Esophagus muscularis mucosa (tissue), 4 donors: ENCODE measurements around the gene NLGN3. TPM values are rescaled to one million over a fixed set of nuclear protein-coding genes. Genes with fewer than 3 reads are reported as not detected.
A peak's percentile ranks its signal among the peaks of the same experiment; 100 is the strongest.
"Not testable (repeated sequence)": the region's sequence is repeated elsewhere in the genome, so short reads cannot be mapped to it uniquely, and the experiment has no call there.

Experiments used
- DNase-seq: peaks from one replicate; pipeline ENCODE4 v3.0.0-alpha.2; 2017; ENCODE audit errors: extremely low spot score
- H3K27ac ChIP-seq, 4 donors: fragments of 200-600 bp; sonication (generic); replicated peaks in 1 of 4; 1 replicate in 3 of 4; 2 replicates in 1 of 4; pipeline ENCODE4 v1.5.1; 2016 to 2019; ENCODE audit warnings: mild to moderate bottlenecking in 1 of 4
- H3K27me3 ChIP-seq, 4 donors: fragments of 200-600 bp; sonication (generic); one replicate each; pipeline versions ENCODE4 v1.5.1 to v1.6.0; 2016 to 2019
- H3K36me3 ChIP-seq, 4 donors: fragments of 200-600 bp; sonication (generic); one replicate each; pipeline ENCODE4 v1.5.1; 2016 to 2019
- H3K4me1 ChIP-seq, 4 donors: fragments of 200-600 bp; sonication (generic); one replicate each; pipeline ENCODE4 v1.5.1; 2016 to 2019
- H3K4me3 ChIP-seq, 4 donors: fragments of 200-600 bp; sonication (generic); 1 replicate in 2 of 4; 2 replicates in 2 of 4; pipeline ENCODE4 v1.5.1; 2016 to 2019; ENCODE audit warnings: mild to moderate bottlenecking in 4 of 4, moderate library complexity in 1 of 4
- H3K9me3 ChIP-seq, 4 donors: fragments of 200-600 bp; sonication (generic); 1 replicate in 3 of 4; 2 replicates in 1 of 4; pipeline ENCODE4 v1.5.1; 2016 to 2019
- EP300 ChIP-seq: sonication (generic); formaldehyde crosslinking; IDR thresholded peaks from one replicate; pipeline ENCODE4 v1.6.1; 2017; ENCODE audit warnings: antibody characterized with exemption
- POLR2A ChIP-seq: fragments of 450-650 bp; IDR thresholded peaks from one replicate; pipeline ENCODE4 v1.6.1; 2017; ENCODE audit warnings: antibody characterized with exemption, moderate library complexity, mild to moderate bottlenecking, low read depth
- POLR2AphosphoS5 ChIP-seq, 2 donors: sonication (generic); formaldehyde crosslinking; IDR thresholded peaks; one replicate each; pipeline ENCODE4 v1.6.1; 2017; ENCODE audit warnings: antibody characterized with exemption in 2 of 2
- WGBS: methylation state at CpG from one replicate; pipeline ENCODE4 v1.1.5; 2018; 5-methylcytosine and 5-hydroxymethylcytosine counted together
- intact Hi-C: fragments of 100-400 bp; cut with DNase I; formaldehyde crosslinking; loops from one replicate; pipeline ENCODE4 v1.15.1; 2023
- total RNA-seq, 4 donors: library from RNA; depleted of rRNA; stranded (reverse); fragments of >200 nt; gene quantifications; one replicate each; pipeline versions ENCODE4 v1.1.0 to v1.2.1, GENCODE V29; 2016
- TF ChIP-seq, protein P1 (sequence below), 3 experiments: fragments of 200-600 bp in 2 of 3; fragments of 450-650 bp in 1 of 3; sonication (generic) in 2 of 3; IDR thresholded peaks; one replicate each; pipeline ENCODE4 v1.5.1; 2017 to 2019; ENCODE audit warnings: antibody characterized with exemption in 3 of 3, mild to moderate bottlenecking in 2 of 3, moderate library complexity in 1 of 3

NLGN3 gene
- total RNA-seq, 4 donors from 2014 or later: 1.2 to 2.8 (median 2.4) TPM

- no peaks in the 10 kb centered on the region for H3K9me3 ChIP-seq
- no peaks in the 10 kb centered on the region for H3K27me3 ChIP-seq
- H3K4me1 ChIP-seq: no peaks in the 10 kb centered on the region
- H3K27ac ChIP-seq: no peak overlapping the region
- no peak overlapping the region for H3K4me3 ChIP-seq
- no peaks in the 10 kb centered on the region for H3K36me3 ChIP-seq
- no peak for TF ChIP-seq EP300
- TF ChIP-seq POLR2AphosphoS5 (IDR thresholded peaks at IDR 0.05): no peak
- intact Hi-C loops: loop anchor here (10.0 kb wide), 2 partner anchors 180 to 190 kb away; partner anchors contain the start of gene TAF1
- DNase-seq: no peak
- WGBS: 82% methylated on average over 1 of the region's 1 CpG
These were observed 30.2 kb downstream of the NLGN3 start for GRCh38 chrX:71174795-71175194.

DNA sequence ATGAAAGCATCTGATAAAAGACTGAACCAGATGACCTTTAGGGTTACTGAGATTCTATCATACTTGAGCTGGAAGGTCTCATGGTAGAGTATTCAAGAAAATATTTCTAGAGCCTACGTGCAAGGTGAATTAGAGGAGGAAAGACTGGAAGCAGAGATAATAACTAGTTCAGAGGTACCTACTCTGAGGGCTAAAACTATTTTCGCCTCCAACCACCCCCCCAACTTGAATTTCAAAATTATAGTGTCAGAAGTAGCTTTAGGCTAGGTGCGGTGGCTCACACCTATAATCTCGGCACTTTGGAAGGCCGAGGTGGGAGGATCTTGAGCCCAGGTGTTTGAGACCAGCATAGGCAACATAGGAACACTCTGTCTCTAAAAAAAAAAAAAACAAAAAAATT, 30.9 kb downstream of the NLGN3 start:
- Histone ChIP-seq H3K27ac (no peak overlapping the region), H3K4me1 (no peaks in the 10 kb centered on the region), H3K36me3 (no peaks in the 10 kb centered on the region), H3K27me3 (no peaks in the 10 kb centered on the region), H3K9me3 (no peaks in the 10 kb centered on the region), H3K4me3 (no peak overlapping the region)
- TF ChIP-seq POLR2AphosphoS5 (IDR thresholded peaks at IDR 0.05): no peak
- no peak for TF ChIP-seq EP300
- no peak for TF ChIP-seq POLR2A
- TF ChIP-seq, protein P1, sequence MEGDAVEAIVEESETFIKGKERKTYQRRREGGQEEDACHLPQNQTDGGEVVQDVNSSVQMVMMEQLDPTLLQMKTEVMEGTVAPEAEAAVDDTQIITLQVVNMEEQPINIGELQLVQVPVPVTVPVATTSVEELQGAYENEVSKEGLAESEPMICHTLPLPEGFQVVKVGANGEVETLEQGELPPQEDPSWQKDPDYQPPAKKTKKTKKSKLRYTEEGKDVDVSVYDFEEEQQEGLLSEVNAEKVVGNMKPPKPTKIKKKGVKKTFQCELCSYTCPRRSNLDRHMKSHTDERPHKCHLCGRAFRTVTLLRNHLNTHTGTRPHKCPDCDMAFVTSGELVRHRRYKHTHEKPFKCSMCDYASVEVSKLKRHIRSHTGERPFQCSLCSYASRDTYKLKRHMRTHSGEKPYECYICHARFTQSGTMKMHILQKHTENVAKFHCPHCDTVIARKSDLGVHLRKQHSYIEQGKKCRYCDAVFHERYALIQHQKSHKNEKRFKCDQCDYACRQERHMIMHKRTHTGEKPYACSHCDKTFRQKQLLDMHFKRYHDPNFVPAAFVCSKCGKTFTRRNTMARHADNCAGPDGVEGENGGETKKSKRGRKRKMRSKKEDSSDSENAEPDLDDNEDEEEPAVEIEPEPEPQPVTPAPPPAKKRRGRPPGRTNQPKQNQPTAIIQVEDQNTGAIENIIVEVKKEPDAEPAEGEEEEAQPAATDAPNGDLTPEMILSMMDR (IDR thresholded peaks at IDR 0.05): no peak
- WGBS: 83% methylated on average over 5 of the region's 5 CpGs
- intact Hi-C loops: loop anchor here (10.0 kb wide), 2 partner anchors 181 to 189 kb away; partner anchors contain the start of gene TAF1
- DNase-seq: no peak

DNA sequence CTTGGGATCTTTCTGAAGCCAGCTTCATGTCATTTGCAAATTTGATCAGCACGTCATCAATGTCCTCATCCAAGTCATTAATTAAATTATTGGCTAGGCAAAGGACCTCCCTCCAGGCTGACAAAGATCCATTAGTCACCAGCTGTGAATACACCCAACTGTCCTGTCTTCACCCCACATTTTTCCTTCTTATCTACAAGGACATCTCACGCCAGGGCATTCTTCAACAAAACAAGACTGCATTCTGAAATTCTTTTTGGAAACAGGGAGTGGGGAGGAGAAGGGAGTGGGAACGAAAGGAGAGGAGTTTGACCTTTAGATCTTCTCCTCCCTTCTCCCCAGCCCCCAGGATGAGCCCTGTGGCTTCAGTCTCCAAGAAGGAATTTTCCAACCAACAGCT, 32.7 kb downstream of the NLGN3 start:
- Histone ChIP-seq H3K36me3 (no peaks in the 10 kb centered on the region), H3K4me1 (peaks cover 0 to 5% (median 2%) of the 10 kb centered on the region in 4 donors), H3K27me3 (no peaks in the 10 kb centered on the region), H3K4me3 (no peak overlapping the region), H3K9me3 (no peaks in the 10 kb centered on the region), H3K27ac (no peak overlapping the region)
- intact Hi-C loops: loop anchor here (10.0 kb wide), 2 partner anchors 183 to 187 kb away; partner anchors contain the start of gene TAF1
- TF ChIP-seq POLR2AphosphoS5 (IDR thresholded peaks at IDR 0.05): no peak
- TF ChIP-seq EP300: no peak
- TF ChIP-seq, protein P1 (IDR thresholded peaks at IDR 0.05): no peak
- TF ChIP-seq POLR2A: no peak
- DNase-seq: no peak
- WGBS: 46% methylated on average over 3 of the region's 3 CpGs

DNA sequence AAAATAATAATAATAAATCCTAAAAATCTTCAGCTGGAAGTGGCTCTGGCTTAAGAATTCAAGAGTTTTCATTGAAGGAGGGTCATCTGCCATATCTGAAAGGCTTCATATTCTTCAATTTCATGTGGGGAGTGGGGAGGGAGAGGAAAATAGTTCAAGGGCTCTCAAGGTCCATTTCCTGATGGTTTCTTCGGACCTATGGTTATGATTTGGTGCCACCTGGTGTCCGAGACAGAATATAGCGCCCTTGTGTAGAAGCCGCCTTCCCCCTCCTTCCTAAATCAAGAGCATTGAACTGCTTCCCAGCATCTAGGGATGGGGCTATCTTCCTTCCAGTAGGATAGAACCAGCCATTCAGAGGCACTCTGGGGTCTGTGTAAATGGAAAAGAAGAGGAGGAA, 34.3 kb downstream of the NLGN3 start:
- no peak for TF ChIP-seq EP300
- TF ChIP-seq, protein P1 (IDR thresholded peaks at IDR 0.05): peak; percentile 67 to 70 (median 68)
- WGBS: 0% methylated on average over 4 of the region's 4 CpGs
- H3K4me1 ChIP-seq: peaks cover 5 to 16% (median 10%) of the 10 kb centered on the region in 4 donors
- no peak overlapping the region for H3K27ac ChIP-seq
- H3K9me3 ChIP-seq: no peaks in the 10 kb centered on the region
- intact Hi-C loops: loop anchor here (2.0 to 10.0 kb wide), 3 partner anchors 80 to 186 kb away; partner anchors contain the start of gene TAF1
- H3K27me3 ChIP-seq: no peaks in the 10 kb centered on the region
- peak; percentile 91 for DNase-seq
- no peaks in the 10 kb centered on the region for H3K36me3 ChIP-seq
- no peak overlapping the region for H3K4me3 ChIP-seq

DNA sequence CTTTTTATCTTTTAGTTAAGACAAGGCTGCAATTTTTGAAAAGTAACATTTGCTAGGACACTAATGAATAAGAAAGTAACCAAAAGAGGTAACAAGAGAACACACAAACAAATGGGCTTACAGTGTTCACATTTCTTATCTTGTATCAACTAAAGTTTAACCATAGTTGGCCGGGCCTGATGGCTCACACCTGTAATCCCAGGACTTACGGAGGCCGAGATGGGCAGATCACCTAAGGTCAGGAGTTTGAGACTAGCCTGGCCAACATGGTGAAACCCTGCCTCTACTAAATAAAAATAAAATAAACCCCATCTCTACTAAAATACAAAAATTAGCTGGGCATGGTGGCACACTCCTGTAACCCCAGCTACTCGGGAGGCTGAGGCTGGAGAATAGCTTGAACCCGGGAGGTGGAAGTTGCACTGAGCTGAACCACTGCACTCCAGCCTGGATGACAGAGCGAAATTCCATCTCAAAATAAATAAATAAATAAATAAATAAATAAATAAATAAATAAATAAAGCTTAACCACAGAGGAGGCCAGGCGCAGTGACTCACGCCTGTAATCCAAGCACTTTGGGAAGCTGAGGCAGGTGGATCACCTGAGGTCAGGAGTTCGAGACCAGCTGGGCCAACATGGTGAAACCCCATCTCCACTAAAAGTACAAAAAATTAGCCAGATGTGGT, 36.1 kb downstream of the NLGN3 start:
- 82% methylated on average over 9 of the region's 9 CpGs for WGBS
- intact Hi-C loops: loop anchor here (10.0 kb wide), 2 partner anchors 56 to 416 kb away; no protein-coding TSS in a partner anchor
- H3K36me3 ChIP-seq, H3K9me3 ChIP-seq, H3K27me3 ChIP-seq, H3K4me3 ChIP-seq, DNase-seq: not testable (repeated sequence)
- peak overlapping the region; percentile 87 to 88 (median 88) for H3K27ac ChIP-seq
- peaks cover 5 to 16% (median 10%) of the 10 kb centered on the region in 4 donors for H3K4me1 ChIP-seq
